GM12872 (cell line): ENCODE results near the gene CTXN2.

Source experiments
- TF ChIP-seq, protein P1 (sequence below): IDR thresholded peaks from 3 replicates; pipeline ENCODE4 v1.5.1; 2011; ENCODE audit warnings: low read depth, mild to moderate bottlenecking, low read length, moderate library complexity; ENCODE audit not compliant: insufficient read depth

Gene CTXN2

DNA sequence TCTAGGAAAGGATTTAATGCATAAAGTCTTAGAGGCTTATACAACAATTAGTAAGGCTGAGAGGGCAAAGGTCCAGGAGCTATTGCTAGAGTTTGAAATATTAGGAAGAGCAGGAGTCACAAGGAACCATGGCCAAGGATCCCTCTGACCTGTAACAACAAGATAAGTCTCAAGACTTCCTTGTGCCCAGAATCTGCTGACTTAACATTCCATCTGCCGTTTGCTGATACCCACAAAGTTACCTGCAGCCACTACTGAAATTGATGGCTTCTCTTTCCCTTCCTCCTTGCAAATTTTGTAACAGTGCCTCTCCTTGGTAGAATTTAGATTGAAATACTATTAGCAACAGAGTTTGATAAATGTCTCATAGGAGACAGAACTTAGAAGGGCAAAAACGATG is 8.7 kb upstream of the CTXN2 start:
- TF ChIP-seq, protein P1, sequence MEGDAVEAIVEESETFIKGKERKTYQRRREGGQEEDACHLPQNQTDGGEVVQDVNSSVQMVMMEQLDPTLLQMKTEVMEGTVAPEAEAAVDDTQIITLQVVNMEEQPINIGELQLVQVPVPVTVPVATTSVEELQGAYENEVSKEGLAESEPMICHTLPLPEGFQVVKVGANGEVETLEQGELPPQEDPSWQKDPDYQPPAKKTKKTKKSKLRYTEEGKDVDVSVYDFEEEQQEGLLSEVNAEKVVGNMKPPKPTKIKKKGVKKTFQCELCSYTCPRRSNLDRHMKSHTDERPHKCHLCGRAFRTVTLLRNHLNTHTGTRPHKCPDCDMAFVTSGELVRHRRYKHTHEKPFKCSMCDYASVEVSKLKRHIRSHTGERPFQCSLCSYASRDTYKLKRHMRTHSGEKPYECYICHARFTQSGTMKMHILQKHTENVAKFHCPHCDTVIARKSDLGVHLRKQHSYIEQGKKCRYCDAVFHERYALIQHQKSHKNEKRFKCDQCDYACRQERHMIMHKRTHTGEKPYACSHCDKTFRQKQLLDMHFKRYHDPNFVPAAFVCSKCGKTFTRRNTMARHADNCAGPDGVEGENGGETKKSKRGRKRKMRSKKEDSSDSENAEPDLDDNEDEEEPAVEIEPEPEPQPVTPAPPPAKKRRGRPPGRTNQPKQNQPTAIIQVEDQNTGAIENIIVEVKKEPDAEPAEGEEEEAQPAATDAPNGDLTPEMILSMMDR = no peak

DNA sequence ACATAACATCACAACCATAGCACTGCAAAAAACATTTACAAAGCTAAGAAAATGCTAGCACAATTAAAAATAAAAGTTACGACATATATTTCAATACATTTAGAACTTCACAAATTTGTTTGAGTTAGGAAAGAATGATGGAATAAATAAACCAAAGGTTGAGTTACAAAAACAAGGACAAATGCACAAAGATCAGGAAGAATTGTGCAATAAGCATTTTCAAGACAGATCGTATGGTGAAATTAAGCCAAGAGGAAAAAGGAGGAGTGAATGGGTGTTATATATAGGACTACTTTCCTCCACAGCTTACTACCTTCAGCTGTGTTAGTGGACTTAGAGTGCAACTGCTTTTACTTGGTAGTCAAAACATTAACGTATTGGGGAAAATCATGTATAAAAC is 5.9 kb upstream of the CTXN2 start:
- TF ChIP-seq, protein P1 = no peak

DNA sequence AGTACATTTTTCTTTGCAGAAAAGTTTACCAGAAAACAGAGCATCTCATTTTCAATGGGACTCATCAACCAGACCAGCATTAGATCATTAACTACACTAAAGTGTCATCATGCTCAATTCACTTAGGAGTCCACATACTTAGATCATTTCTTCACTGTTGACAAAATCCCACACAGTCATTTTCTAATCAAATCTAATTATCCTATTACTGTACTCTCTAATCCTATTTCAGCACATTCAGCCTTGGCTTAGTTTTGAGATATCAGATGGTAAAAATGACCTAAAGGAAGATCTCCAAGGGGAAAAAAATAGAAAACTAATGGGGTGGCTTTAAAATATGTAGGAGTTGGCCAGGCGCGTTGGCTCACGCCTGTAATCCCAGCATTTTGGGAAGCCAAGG is 5.2 kb upstream of the CTXN2 start:
- TF ChIP-seq, protein P1 = no peak

DNA sequence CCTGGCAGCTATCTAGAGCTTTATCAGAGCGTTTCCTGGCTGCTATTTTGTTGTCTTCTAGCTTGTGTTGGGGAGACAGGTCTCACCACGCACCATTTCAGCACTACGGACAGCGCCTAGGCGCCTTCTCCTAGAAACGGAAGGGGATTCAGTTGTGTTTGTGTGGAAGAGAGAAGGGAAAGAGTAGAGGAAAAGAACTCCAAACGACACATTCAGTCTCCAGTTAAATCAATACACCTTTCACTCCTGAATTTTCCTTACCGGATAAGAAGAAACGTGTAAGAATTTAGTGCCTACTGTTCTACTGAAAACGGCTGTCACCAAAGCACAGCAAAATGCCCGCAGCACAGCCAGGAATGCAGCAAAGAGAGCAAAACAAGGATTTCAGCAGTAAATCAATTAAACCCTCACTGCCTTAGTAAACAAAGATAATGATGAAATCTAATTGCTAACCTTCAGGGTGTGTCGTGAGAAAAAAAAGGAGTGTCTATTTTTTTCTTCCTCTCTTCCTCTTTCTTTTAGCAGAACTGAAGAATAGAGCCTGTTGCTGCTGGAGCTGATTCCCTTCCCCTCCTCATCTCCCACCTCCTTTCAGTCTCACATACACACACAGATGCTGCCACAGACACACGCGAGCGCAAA is 412 bp upstream of the CTXN2 start:
- TF ChIP-seq, protein P1 = no peak

DNA sequence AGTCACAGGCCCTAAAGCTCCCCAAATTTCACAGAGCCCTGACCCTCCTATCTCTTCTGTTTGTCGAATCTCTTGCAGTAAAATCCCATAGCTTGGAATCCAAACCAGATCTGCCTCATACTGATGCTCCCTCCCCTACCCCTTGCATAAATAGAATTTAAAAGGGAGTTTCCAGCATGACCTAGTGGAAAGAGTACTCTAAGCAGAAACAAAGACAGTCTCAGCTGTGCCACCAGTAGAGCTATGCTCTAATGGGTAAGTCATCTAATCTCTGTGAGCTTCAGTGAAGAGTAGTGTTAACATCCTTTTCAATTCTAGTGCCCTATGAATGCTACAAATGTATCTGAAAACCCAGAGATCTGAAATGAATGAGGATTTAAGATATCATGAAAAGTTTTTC is 10.6 kb downstream of the CTXN2 start:
- TF ChIP-seq, protein P1 = no peak

DNA sequence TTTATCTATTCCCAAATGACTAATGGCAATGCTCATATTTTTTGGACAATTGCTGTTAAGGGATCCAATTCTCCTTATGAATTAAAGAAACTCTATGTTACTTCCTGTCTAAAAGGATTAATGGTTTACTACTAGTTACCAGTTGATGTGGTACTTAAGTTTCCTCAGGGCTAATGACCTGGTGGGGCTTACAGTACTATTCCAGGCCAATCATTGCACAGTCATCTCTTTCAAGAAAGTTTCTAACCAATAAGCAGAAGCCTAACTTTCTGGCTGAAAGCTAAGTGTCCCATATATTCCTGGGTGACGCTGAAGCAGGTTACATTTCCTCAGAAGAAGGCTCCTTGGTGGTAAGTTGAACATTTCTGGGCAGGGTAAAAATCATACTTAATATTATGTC is 14.5 kb downstream of the CTXN2 start, which contains the start of gene SLC12A1:
Gene SLC12A1, plus strand, starts transcription at position 322 of the 400 bp plus-strand sequence. CDS start 1,418 bp downstream, outside the sequence.
- TF ChIP-seq, protein P1 = no peak

DNA sequence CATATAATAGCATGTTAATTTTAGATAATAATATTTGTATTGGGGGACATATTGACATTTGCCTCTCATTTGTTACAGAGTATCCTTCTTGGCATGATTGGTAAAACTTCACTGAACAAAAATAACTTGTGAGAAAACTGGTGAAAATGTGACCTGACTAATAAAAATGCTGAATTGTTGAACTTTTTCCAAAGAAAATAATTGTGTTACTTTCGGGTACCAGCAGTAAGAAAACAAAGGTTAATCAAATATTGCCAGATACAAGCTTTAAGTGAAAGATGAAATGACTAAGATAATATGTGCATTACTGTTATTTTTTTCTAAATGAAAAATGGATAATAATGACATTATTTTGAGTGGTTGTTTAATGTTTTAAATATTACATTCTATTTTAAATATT is 29.8 kb downstream of the CTXN2 start:
- TF ChIP-seq, protein P1 = no peak
